ENCODE data around the gene SLC35F5.
"Not testable (repeated sequence)": the region's sequence is repeated elsewhere in the genome, so short reads cannot be mapped to it uniquely, and the experiment has no call there.

Gene SLC35F5

GRCh38 chr2:113697516-113697915 lies 58.9 kb downstream of the SLC35F5 start:
- no peak for DNase-seq

GRCh38 chr2:113694438-113694837 lies 62.0 kb downstream of the SLC35F5 start:
- DNase-seq = no peak

GRCh38 chr2:113692698-113693428 lies 63.6 kb downstream of the SLC35F5 start:
- no peak for DNase-seq

DNA sequence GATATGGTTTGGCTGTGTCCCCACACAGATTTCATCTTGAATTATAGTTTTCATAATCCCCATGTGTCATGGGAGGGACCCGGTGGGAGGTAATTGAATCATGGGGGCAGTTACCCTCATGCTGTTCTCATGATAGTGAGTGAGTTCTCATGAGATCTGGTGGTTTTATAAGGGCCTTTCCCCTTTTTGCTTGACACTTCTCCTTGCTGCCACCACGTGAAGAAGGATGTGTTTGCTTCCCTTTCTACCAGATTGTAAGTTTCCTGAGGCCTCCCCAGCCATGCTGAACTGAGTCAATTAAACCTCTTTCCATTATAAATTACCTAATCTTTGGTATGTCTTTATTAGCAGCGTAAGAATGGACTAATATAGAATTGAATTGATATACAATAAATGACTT lies 65.6 kb downstream of the SLC35F5 start:
- DNase-seq = not testable (repeated sequence)

DNA sequence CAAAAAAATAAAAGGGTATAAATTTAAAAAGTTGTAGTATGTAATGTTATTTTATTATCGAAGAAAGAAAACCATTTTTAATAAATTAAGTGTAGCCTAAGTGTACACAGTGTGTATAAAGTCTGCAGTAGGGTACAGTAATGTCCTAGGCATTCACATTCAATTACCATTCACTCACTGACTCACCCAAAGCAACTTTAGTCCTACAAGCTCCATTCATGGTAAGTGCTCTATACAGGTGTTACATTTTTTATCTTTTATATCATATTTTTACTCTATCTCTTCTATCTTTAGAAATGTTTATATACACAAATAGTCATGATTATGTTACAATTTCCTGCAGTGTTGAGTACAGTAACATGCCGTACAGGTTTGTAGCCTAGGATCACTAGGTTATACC lies 69.9 kb downstream of the SLC35F5 start:
- DNase-seq = no peak

GRCh38 chr2:113685471-113685870 lies 71.0 kb downstream of the SLC35F5 start:
- DNase-seq = no peak

DNA sequence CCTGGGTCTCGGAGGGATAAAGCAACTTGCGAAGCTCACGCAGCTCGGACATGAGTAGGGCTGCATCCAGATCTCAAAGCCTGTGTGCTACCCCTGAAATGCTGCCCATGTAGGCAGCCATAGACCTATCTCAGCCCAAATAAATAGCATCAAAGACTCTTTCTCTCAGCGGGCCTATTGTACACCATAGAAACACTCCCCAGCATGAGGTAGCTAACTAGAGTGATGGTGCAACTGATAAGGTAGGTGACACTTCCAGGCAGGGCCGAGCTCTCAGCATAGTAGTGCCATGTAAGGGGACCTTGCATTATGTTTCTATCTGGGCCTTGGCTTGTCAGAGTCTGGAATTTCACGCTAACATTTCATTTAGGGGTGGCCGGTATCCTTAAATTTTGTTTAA lies 77.0 kb downstream of the SLC35F5 start:
- DNase-seq = no peak

GRCh38 chr2:113677330-113677729 lies 79.1 kb downstream of the SLC35F5 start:
- DNase-seq = no peak

- no peak for DNase-seq
Observed at GRCh38 chr2:113676623-113677266, 79.7 kb downstream of the SLC35F5 start.

DNA sequence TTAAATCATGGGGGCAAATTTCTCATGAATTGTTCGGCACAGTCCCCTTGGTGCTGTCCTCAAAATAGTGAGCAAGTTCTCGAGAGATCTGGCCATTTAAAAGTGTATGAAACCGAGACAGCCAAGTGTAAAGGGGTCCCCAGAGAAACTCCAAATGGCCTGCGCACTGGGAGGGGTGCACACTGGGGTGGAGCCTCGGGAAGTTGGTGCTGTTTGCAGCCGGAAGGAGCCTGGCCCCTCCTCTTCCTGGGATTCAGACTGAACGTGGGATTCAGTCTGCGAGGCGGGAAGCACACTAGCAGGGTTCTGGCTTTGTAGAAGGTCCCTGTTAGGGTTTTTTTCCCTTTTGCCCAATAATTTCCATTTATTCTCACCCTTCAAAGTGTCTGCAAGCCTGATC lies 80.6 kb downstream of the SLC35F5 start:
- DNase-seq = no peak

GRCh38 chr2:113672326-113672932 lies 84.0 kb downstream of the SLC35F5 start:
- no peak for DNase-seq

GRCh38 chr2:113669013-113669412 lies 87.4 kb downstream of the SLC35F5 start:
- not testable (repeated sequence) for DNase-seq

DNA sequence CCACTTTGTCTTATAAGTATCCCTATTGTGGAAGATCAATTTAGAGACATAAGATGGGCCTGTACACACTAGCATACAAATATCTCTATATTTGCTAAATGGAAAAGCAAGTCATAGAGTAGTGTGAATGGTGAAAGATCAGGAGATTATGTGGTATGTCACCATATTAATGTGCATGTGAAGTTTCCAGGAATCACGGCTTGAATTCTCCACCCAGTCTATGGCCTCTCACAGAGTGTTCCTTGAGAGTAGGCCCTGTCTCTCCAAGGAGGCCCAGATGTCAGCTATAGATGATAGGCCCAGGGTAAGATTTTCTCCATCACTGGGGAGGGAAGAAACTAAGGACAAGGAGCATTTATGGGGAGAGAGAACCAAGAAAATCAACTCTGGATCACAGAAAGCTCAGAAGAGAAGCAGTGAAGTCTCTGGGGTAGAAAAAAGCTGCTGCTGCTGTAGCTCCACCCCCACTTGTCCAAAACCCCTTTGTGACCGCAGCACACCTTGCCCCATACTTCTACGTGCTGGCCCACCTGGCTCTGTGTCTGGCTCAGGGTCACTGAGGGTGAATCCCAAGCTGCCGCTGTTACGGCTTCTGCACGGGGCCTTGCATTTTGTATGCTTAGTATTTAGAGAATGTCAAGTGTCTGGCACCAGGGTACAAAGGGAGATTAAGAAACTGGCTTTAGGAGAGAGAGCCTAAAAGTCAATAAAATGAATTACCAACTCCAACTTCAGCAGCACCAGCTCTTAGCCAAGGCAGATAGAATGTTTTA lies 91.5 kb downstream of the SLC35F5 start:
- not testable (repeated sequence) for DNase-seq

DNA sequence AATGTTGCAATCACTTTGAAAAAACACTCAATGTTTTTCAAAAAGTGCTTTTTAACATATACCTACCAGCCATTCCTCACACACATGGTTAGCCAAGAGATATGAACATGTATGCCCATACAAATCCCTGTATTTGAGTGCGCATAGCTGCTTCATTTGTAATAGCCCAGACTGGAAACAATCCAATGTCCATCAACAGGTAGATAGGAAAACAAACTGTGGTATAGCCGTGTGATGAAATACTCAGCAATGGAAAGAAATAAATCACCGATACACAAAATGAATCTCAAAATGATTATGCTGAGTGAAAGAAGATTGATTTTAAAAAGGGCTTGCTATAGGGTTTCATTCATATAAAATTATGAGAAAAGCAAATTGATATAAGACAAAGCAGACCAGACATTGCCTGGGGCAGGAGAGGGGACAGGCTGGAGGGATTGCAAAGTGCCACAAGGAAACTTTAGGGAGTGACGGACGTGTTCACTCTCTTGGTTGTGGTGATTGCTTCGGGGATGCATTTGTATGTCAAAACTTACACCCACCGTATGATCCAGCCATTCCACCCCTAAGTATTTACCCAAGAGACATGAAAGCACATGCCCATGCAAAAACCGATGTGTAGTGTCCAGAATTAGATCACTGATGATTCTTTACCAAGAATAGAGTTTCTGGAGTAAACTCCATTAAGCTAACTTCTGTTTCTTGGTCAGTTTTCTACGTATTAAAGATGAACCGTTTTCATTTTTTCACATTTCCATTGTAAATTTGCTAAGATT lies 93.0 kb downstream of the SLC35F5 start:
- DNase-seq = not testable (repeated sequence)

Measured in fibroblast of skin of back (primary cell).